HepG2 (cell line): Measurements from ENCODE around the gene OSBPL2. TPM values are rescaled to one million over a fixed set of nuclear protein-coding genes. Genes with fewer than 3 reads are reported as not detected.
A peak's percentile ranks its signal among the peaks of the same experiment; 100 is the strongest.

Experiments
- AHR ChIP-seq: IDR thresholded peaks from 2 replicates; pipeline ENCODE4 v1.6.1; 2018; ENCODE audit warnings: missing genetic modification reagents, missing compliant biosample characterization
- CREBL2 ChIP-seq: sonication (generic); formaldehyde crosslinking; IDR thresholded peaks from 2 replicates; pipeline ENCODE4 v1.8.1; 2023; ENCODE audit warnings: missing genetic modification reagents, mild to moderate bottlenecking, borderline replicate concordance
- EP300 ChIP-seq, 3 experiments: sonication (generic) in 1 of 3; formaldehyde crosslinking in 1 of 3; IDR thresholded peaks; 2 replicates each; pipeline versions ENCODE4 v1.5.1 to v1.6.1; 2011 to 2020; ENCODE audit warnings: low read depth in 2 of 3, low read length in 2 of 3, borderline replicate concordance in 1 of 3, improper control_type of control experiment in 1 of 3, mild to moderate bottlenecking in 1 of 3, missing genetic modification reagents in 1 of 3, moderate library complexity in 1 of 3
- IKZF4 ChIP-seq: sonication (generic); formaldehyde crosslinking; IDR thresholded peaks from 2 replicates; pipeline ENCODE4 v1.5.1; 2020; ENCODE audit warnings: borderline replicate concordance, mild to moderate bottlenecking, low read depth, missing genetic modification reagents; ENCODE audit errors: not compliant biosample characterization
- KMT2B ChIP-seq: IDR thresholded peaks from 2 replicates; pipeline ENCODE4 v1.6.1; 2016; ENCODE audit warnings: missing genetic modification reagents, missing compliant biosample characterization
- NR2F2 ChIP-seq: IDR thresholded peaks from 2 replicates; pipeline ENCODE4 v1.6.1; 2012; ENCODE audit warnings: low read depth, inconsistent platforms, borderline replicate concordance
- PTBP1 ChIP-seq: fragments of 200-400 bp; formaldehyde crosslinking; IDR thresholded peaks from 2 replicates; pipeline ENCODE4 v1.6.1; 2018; ENCODE audit warnings: low read length, low read depth; ENCODE audit not compliant: poor library complexity, severe bottlenecking
- RFX3 ChIP-seq: IDR thresholded peaks from 2 replicates; pipeline ENCODE4 v1.6.1; 2016; ENCODE audit warnings: missing biosample characterization, missing genetic modification reagents
- SMAD3 ChIP-seq: sonication (generic); formaldehyde crosslinking; IDR thresholded peaks from 2 replicates; pipeline ENCODE4 v1.4.0; 2020; ENCODE audit warnings: missing genetic modification reagents
- TBP ChIP-seq: sonication (generic); formaldehyde crosslinking; IDR thresholded peaks from 2 replicates; pipeline ENCODE4 v1.5.0; 2020; ENCODE audit warnings: missing genetic modification reagents
- TIGD3 ChIP-seq: sonication (generic); formaldehyde crosslinking; IDR thresholded peaks from 2 replicates; pipeline ENCODE4 v1.5.1; 2020; ENCODE audit warnings: mild to moderate bottlenecking, missing genetic modification reagents, borderline replicate concordance
- ZBTB20 ChIP-seq: sonication (generic); formaldehyde crosslinking; IDR thresholded peaks from 2 replicates; pipeline ENCODE4 v1.8.1; 2023; ENCODE audit warnings: missing genetic modification reagents, low read depth, mild to moderate bottlenecking, borderline replicate concordance
- ZBTB33 ChIP-seq: sonication (generic); formaldehyde crosslinking; IDR thresholded peaks from 2 replicates; pipeline ENCODE4 v1.4.0; 2020; ENCODE audit warnings: missing genetic modification reagents
- ZBTB7B ChIP-seq: sonication (generic); formaldehyde crosslinking; IDR thresholded peaks from 2 replicates; pipeline ENCODE4 v1.4.0; 2020; ENCODE audit warnings: missing genetic modification reagents
- ZNF142 ChIP-seq: sonication (generic); formaldehyde crosslinking; IDR thresholded peaks from 2 replicates; pipeline ENCODE4 v1.4.0; 2020; ENCODE audit warnings: missing genetic modification reagents
- ZNF225 ChIP-seq: sonication (generic); formaldehyde crosslinking; IDR thresholded peaks from 2 replicates; pipeline ENCODE4 v1.4.0; 2020; ENCODE audit warnings: mild to moderate bottlenecking, missing genetic modification reagents
- ZNF501 ChIP-seq: sonication (generic); formaldehyde crosslinking; IDR thresholded peaks from 2 replicates; pipeline ENCODE4 v1.5.1; 2020; ENCODE audit warnings: mild to moderate bottlenecking, moderate library complexity, missing genetic modification reagents
- ZNF75D ChIP-seq: sonication (generic); formaldehyde crosslinking; IDR thresholded peaks from 2 replicates; pipeline ENCODE4 v1.8.1; 2023; ENCODE audit warnings: missing genetic modification reagents, mild to moderate bottlenecking, borderline replicate concordance
- ZNF83 ChIP-seq: sonication (generic); formaldehyde crosslinking; IDR thresholded peaks from 2 replicates; pipeline ENCODE4 v1.4.0; 2020; ENCODE audit warnings: missing genetic modification reagents, mild to moderate bottlenecking, borderline replicate concordance
- polyA plus RNA-seq, 8 experiments: library from polyadenylated mRNA; depleted of rRNA in 3 of 8; stranded (reverse) in 7 of 8; unstranded in 1 of 8; fragments of >200 nt; fragmentation: Illumina TruSeq in 4 of 8; extraction: Trizol in 4 of 8; gene quantifications; 2 replicates each; pipeline versions ENCODE4 v1.2.1 to v1.2.3, GENCODE V29; 2011 to 2016; ENCODE audit warnings: low read depth in 4 of 8, missing spikeins in 1 of 8, mixed read lengths in 1 of 8; ENCODE audit not compliant: insufficient read depth in 1 of 8
- total RNA-seq, 5 experiments: library from RNA; depleted of rRNA; stranded (reverse); fragments of >200 nt; fragmentation: Illumina TruSeq; extraction: Trizol; gene quantifications; 2 replicates each; pipeline ENCODE4 v1.2.3, GENCODE V29; 2016; ENCODE audit warnings: low read depth in 1 of 5

The OSBPL2 gene
- total and polyA plus RNA-seq, 2 of the 13 experiments (the other 11 are each of a cell fraction or from before 2014, with no cell fraction given), result 18.5 to 37.4 TPM

- TF ChIP-seq TIGD3 (CRISPR knock-in tag) (no peak), KMT2B (CRISPR knock-in tag) (0 out of 2 replicates have a peak, but pooled peaks have one; percentile 29), PTBP1 (peak; percentile 73), ZNF83 (CRISPR knock-in tag) (no peak), TBP (CRISPR knock-in tag) (0 out of 2 replicates have a peak, but pooled peaks have one; percentile 31), ZNF142 (CRISPR knock-in tag) (no peak), AHR (peak; percentile 80), ZBTB33 (CRISPR knock-in tag) (peak; percentile 94), ZNF225 (CRISPR knock-in tag) (no peak; the same call in 1 of the 2 replicates), SMAD3 (peak; percentile 94), CREBL2 (CRISPR knock-in tag) (peak; percentile 54; the same call in 1 of the 2 replicates), ZBTB7B (peak; percentile 93), ZNF501 (CRISPR knock-in tag) (0 out of 2 replicates have a peak, but pooled peaks have one; percentile 39), EP300 (IDR thresholded peaks at IDR 0.05; ENCODE audit: low read depth in 2 of 2, low read length in 2 of 2) (peak; percentile 48 to 89; a peak in 3 of 4 replicates), EP300 (CRISPR knock-in tag; IDR thresholded peaks at IDR 0.05; ENCODE audit: borderline replicate concordance) (peak; percentile 67; the same call in 1 of the 2 replicates), IKZF4 (CRISPR knock-in tag) (peak; percentile 79), NR2F2 (peak; percentile 59; the same call in 1 of the 2 replicates), ZNF75D (CRISPR knock-in tag) (no peak), ZBTB20 (CRISPR knock-in tag) (peak; percentile 34; the same call in 1 of the 2 replicates), RFX3 (CRISPR knock-in tag) (no peak; the same call in 1 of the 2 replicates)
Observed at GRCh38 chr20:62301773-62302340, 63.5 kb downstream of the OSBPL2 start (continued).
